GM19043 (cell line): ENCODE measurements around the gene RIMS4.

Source experiments
- ATAC-seq: cut with Tn5 transposase; IDR thresholded peaks from one replicate; pipeline ENCODE4 v1.9.1; 2021; ENCODE audit warnings: low read depth; ENCODE audit not compliant: unreplicated experiment

Gene RIMS4

GRCh38 chr20:44743916-44744655 lies 66.3 kb downstream of the RIMS4 start:
- ATAC-seq, result no peak

GRCh38 chr20:44743080-44743701 lies 67.2 kb downstream of the RIMS4 start:
- ATAC-seq, result no peak

GRCh38 chr20:44742304-44743079 lies 67.9 kb downstream of the RIMS4 start:
- ATAC-seq, result no peak

- no peak for ATAC-seq
Measured at GRCh38 chr20:44739942-44740341, 70.4 kb downstream of the RIMS4 start.

- ATAC-seq, result no peak
Measured at GRCh38 chr20:44738813-44739477, 71.4 kb downstream of the RIMS4 start.

GRCh38 chr20:44737116-44737515 lies 73.2 kb downstream of the RIMS4 start:
- ATAC-seq, result no peak

- no peak for ATAC-seq
Measured at GRCh38 chr20:44736170-44737021, 74.0 kb downstream of the RIMS4 start.

- no peak for ATAC-seq
Measured at GRCh38 chr20:44735816-44736169, 74.6 kb downstream of the RIMS4 start.

GRCh38 chr20:44734938-44735337 lies 75.4 kb downstream of the RIMS4 start:
- ATAC-seq, result no peak

GRCh38 chr20:44733341-44734069 lies 76.8 kb downstream of the RIMS4 start:
- no peak for ATAC-seq

GRCh38 chr20:44732327-44732726 lies 78.0 kb downstream of the RIMS4 start:
- no peak for ATAC-seq

- no peak for ATAC-seq
Measured at GRCh38 chr20:44731657-44732056, 78.7 kb downstream of the RIMS4 start.

GRCh38 chr20:44730441-44730840 lies 79.9 kb downstream of the RIMS4 start:
- ATAC-seq, result no peak

- no peak for ATAC-seq
Measured at GRCh38 chr20:44728801-44729443, 81.4 kb downstream of the RIMS4 start.

GRCh38 chr20:44727651-44728050 lies 82.7 kb downstream of the RIMS4 start:
- no peak for ATAC-seq

GRCh38 chr20:44727039-44727438 lies 83.3 kb downstream of the RIMS4 start:
- no peak for ATAC-seq

GRCh38 chr20:44725837-44726236 lies 84.5 kb downstream of the RIMS4 start:
- no peak for ATAC-seq

- ATAC-seq, result no peak
Measured at GRCh38 chr20:44724423-44725091, 85.8 kb downstream of the RIMS4 start.
